HUES64 (cell line): ENCODE results near the gene ZNF773. TPM values are rescaled to one million over a fixed set of nuclear protein-coding genes. Genes with fewer than 3 reads are reported as not detected.
"Not testable (repeated sequence)": the region's sequence is repeated elsewhere in the genome, so short reads cannot be mapped to it uniquely, and the experiment has no call there.

ENCODE experiments used
- H3K27ac ChIP-seq: 2 replicates; pipeline ENCODE4 v1.7.0; 2013; ENCODE audit warnings: low read depth, low read length, inconsistent platforms
- H3K27me3 ChIP-seq: 2 replicates; pipeline ENCODE4 v1.6.1; 2013; ENCODE audit warnings: mild to moderate bottlenecking, low read length; ENCODE audit not compliant: insufficient read depth
- H3K36me3 ChIP-seq: 2 replicates; pipeline ENCODE4 v1.6.1; 2013; ENCODE audit warnings: mild to moderate bottlenecking, low read length; ENCODE audit not compliant: insufficient read depth
- H3K4me1 ChIP-seq: 2 replicates; pipeline ENCODE4 v1.6.1; 2013; ENCODE audit warnings: mild to moderate bottlenecking, low read length, moderate library complexity; ENCODE audit not compliant: insufficient read depth
- H3K4me3 ChIP-seq: 2 replicates; pipeline ENCODE4 v1.5.1; 2013; ENCODE audit warnings: mild to moderate bottlenecking, low read length, moderate library complexity
- H3K9ac ChIP-seq: 2 replicates; pipeline ENCODE4 v1.6.1; 2013; ENCODE audit warnings: mild to moderate bottlenecking, low read depth, low read length
- H3K9me3 ChIP-seq: 2 replicates; pipeline ENCODE4 v1.6.1; 2013; ENCODE audit warnings: low read depth, low read length; ENCODE audit not compliant: insufficient read depth
- WGBS: fragments of 150-250, 120-280 bp; methylation state at CpG from one replicate; pipeline ENCODE4 v1.1.7; 2013; ENCODE audit warnings: missing lambda C conversion rate; 5-methylcytosine and 5-hydroxymethylcytosine counted together
- polyA plus RNA-seq, 2 experiments: library from polyadenylated mRNA; stranded (reverse); fragments of 50-300 nt; gene quantifications; one replicate each; pipeline ENCODE4 v1.2.3, GENCODE V29; 2013

The ZNF773 gene
- 4.6 TPM for polyA plus RNA-seq (2013, experiment 1 of 2)
- polyA plus RNA-seq (2013, experiment 2 of 2) = 5.4 TPM

GRCh38 chr19:57499680-57500395 lies at the start of gene ZNF773:
Gene ZNF773, plus strand, starts transcription at chr19:57499938. Its CDS starts 143 bp downstream, at chr19:57500081.
- H3K9me3 ChIP-seq, H3K36me3 ChIP-seq, H3K4me1 ChIP-seq, H3K27me3 ChIP-seq: not testable (repeated sequence)
- peak within 1 kb of the TSS; percentile 80 for H3K4me3 ChIP-seq
- 1% methylated on average over 57 of the region's 69 CpGs for WGBS
- peak within 1 kb of the TSS; percentile 88 for H3K9ac ChIP-seq
- H3K27ac ChIP-seq = peak within 1 kb of the TSS; percentile 52; the same call in 1 of the 2 replicates

- Histone ChIP-seq H3K27ac (no peak overlapping the region), H3K9me3 (no peaks in the 10 kb centered on the region), H3K9ac (no peak overlapping the region), H3K4me1 (no peaks in the 10 kb centered on the region), H3K4me3 (no peak overlapping the region), H3K27me3 (no peaks in the 10 kb centered on the region), H3K36me3 (no peaks in the 10 kb centered on the region)
- WGBS = 94% methylated on average over 2 of the region's 3 CpGs
Measured at GRCh38 chr19:57452307-57452706, 47.4 kb upstream of the ZNF773 start.

- H3K36me3 ChIP-seq = peaks cover 9% of the 10 kb centered on the region; the same call in 1 of the 2 replicates
- WGBS = 76% methylated on average over 5 of the region's 5 CpGs
- no peaks in the 10 kb centered on the region for H3K27me3 ChIP-seq
- H3K9me3 ChIP-seq = peaks cover 65% of the 10 kb centered on the region
- no peaks in the 10 kb centered on the region for H3K4me1 ChIP-seq
- no peak overlapping the region for H3K27ac ChIP-seq
- no peak overlapping the region for H3K4me3 ChIP-seq
- no peak overlapping the region for H3K9ac ChIP-seq
Measured at GRCh38 chr19:57465680-57466381, 33.9 kb upstream of the ZNF773 start.

- no peak overlapping the region for H3K4me3 ChIP-seq
- H3K36me3 ChIP-seq = peaks cover 16% of the 10 kb centered on the region
- WGBS = 95% methylated on average over 5 of the region's 5 CpGs
- no peaks in the 10 kb centered on the region for H3K27me3 ChIP-seq
- H3K9me3 ChIP-seq = peaks cover 66% of the 10 kb centered on the region
- H3K4me1 ChIP-seq = no peaks in the 10 kb centered on the region
- H3K27ac ChIP-seq = no peak overlapping the region
- no peak overlapping the region for H3K9ac ChIP-seq
Measured at GRCh38 chr19:57466489-57466888, 33.2 kb upstream of the ZNF773 start.

GRCh38 chr19:57473646-57474045 lies 26.1 kb upstream of the ZNF773 start:
- Histone ChIP-seq H3K9me3 (peaks cover 90% of the 10 kb centered on the region), H3K4me1 (no peaks in the 10 kb centered on the region), H3K27me3 (no peaks in the 10 kb centered on the region), H3K36me3 (peaks cover 55% of the 10 kb centered on the region), H3K4me3 (no peak overlapping the region), H3K9ac (no peak overlapping the region), H3K27ac (no peak overlapping the region)
- WGBS = 100% methylated on average over 4 of the region's 4 CpGs

- H3K36me3 ChIP-seq = peaks cover 38% of the 10 kb centered on the region
- 11% methylated on average over 38 of the region's 38 CpGs for WGBS
- peak within 1 kb of the TSS; percentile 84 for H3K9ac ChIP-seq
- H3K27ac ChIP-seq = peak within 1 kb of the TSS; percentile 82
- no peaks in the 10 kb centered on the region for H3K4me1 ChIP-seq
- peaks cover 65% of the 10 kb centered on the region for H3K9me3 ChIP-seq
- 0 out of 2 replicates have a peak, but pooled peaks cover 5% of the 10 kb centered on the region for H3K27me3 ChIP-seq
- peak within 1 kb of the TSS; percentile 80 for H3K4me3 ChIP-seq
Measured at GRCh38 chr19:57477191-57478008, 22.3 kb upstream of the ZNF773 start, which contains the start of gene ZNF772. Gene ZNF772, minus strand, starts transcription at chr19:57477566. Its CDS starts 257 bp downstream, at chr19:57477309.

- 2% methylated on average over 53 of the region's 69 CpGs for WGBS
- H3K9ac ChIP-seq = peak within 1 kb of the TSS; percentile 90
- not testable (repeated sequence) for H3K4me1 ChIP-seq, H3K27me3 ChIP-seq, H3K9me3 ChIP-seq
- peak within 1 kb of the TSS; percentile 79 for H3K4me3 ChIP-seq
- H3K27ac ChIP-seq = peak within 1 kb of the TSS; percentile 66
- peaks cover 21% of the 10 kb centered on the region for H3K36me3 ChIP-seq
Measured at GRCh38 chr19:57487477-57488298, 12.1 kb upstream of the ZNF773 start, which contains the start of gene ZNF419. Gene ZNF419, plus strand, starts transcription at chr19:57487750. Its CDS starts 201 bp downstream, at chr19:57487951.

- Histone ChIP-seq H3K36me3 (peaks cover 27% of the 10 kb centered on the region), H3K4me3 (peak overlapping the region; percentile 45)
- H3K9ac ChIP-seq, H3K4me1 ChIP-seq, H3K9me3 ChIP-seq, H3K27ac ChIP-seq, H3K27me3 ChIP-seq: not testable (repeated sequence)
- no CpG with 5 or more reads among the region's 1 CpG for WGBS
Measured at GRCh38 chr19:57488299-57488644, 11.5 kb upstream of the ZNF773 start.

- peak overlapping the region; percentile 80; the same call in 1 of the 2 replicates for H3K4me3 ChIP-seq
- not testable (repeated sequence) for H3K36me3 ChIP-seq, H3K4me1 ChIP-seq, H3K27me3 ChIP-seq, H3K9ac ChIP-seq, H3K27ac ChIP-seq, H3K9me3 ChIP-seq
Measured at GRCh38 chr19:57499332-57499679, 432 bp upstream of the ZNF773 start.

- not testable (repeated sequence) for H3K4me1 ChIP-seq, H3K36me3 ChIP-seq, H3K9ac ChIP-seq, H3K27me3 ChIP-seq, H3K27ac ChIP-seq, H3K9me3 ChIP-seq
- H3K4me3 ChIP-seq = peak overlapping the region; percentile 56
- 69% methylated on average over 1 of the region's 4 CpGs for WGBS
Measured at GRCh38 chr19:57500400-57500799, 662 bp downstream of the ZNF773 start.
